Muscle layer of duodenum (tissue), 2 donors: Measurements from ENCODE around the gene HLCS.

Source experiments
- H3K27ac ChIP-seq: one replicate; pipeline ENCODE4 v1.7.0; 2013; ENCODE audit warnings: mild to moderate bottlenecking, low read length
- H3K27me3 ChIP-seq: one replicate; pipeline ENCODE4 v1.7.0; 2013; ENCODE audit warnings: low read depth, mild to moderate bottlenecking, control low read depth, low read length
- H3K36me3 ChIP-seq, 2 donors: one replicate each; pipeline ENCODE4 v1.7.0; 2013; ENCODE audit warnings: low read length in 2 of 2, control low read depth in 1 of 2, mild to moderate bottlenecking in 1 of 2; ENCODE audit not compliant: insufficient read depth in 2 of 2, control insufficient read depth in 1 of 2
- H3K4me1 ChIP-seq, 2 donors: one replicate each; pipeline ENCODE4 v1.7.0; 2013; ENCODE audit warnings: low read length in 2 of 2, mild to moderate bottlenecking in 2 of 2, control low read depth in 1 of 2, moderate library complexity in 1 of 2; ENCODE audit not compliant: insufficient read depth in 2 of 2, control insufficient read depth in 1 of 2
- H3K4me3 ChIP-seq, 2 donors: one replicate each; pipeline ENCODE4 v1.7.0; 2013; ENCODE audit warnings: low read length in 2 of 2, low read depth in 1 of 2, mild to moderate bottlenecking in 1 of 2
- H3K9me3 ChIP-seq, 2 donors: one replicate each; pipeline ENCODE4 v1.7.0; 2013; ENCODE audit warnings: low read length in 2 of 2, control low read depth in 1 of 2, mild to moderate bottlenecking in 1 of 2; ENCODE audit not compliant: control insufficient read depth in 1 of 2
- donor health status: healthy.

Gene HLCS

DNA sequence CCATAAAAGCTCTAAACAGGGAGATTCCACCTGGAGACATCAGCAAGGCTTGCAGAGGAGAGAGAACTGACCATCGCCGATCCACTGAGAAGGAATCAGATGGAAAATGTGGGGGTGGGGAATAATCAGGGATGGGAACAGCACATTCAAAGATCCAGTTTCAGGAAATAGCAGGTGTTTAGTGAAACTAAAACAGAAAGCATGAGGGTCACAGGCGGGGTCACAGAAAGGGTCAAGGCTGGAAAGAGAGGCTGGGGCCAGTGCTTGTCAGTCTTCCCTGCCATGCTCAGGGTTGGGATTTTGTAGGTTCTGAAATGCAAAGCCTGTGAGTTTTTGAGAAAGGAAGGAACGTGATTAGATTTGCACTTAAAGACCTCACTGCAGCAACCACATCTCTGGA, 103.2 kb downstream of the HLCS start:
- Histone ChIP-seq H3K9me3 (no peaks in the 10 kb centered on the region), H3K4me3 (no peak overlapping the region), H3K36me3 (no peaks in the 10 kb centered on the region), H3K27ac (no peak overlapping the region), H3K4me1 (peaks cover 8 to 11% of the 10 kb centered on the region in 2 donors), H3K27me3 (no peaks in the 10 kb centered on the region)

DNA sequence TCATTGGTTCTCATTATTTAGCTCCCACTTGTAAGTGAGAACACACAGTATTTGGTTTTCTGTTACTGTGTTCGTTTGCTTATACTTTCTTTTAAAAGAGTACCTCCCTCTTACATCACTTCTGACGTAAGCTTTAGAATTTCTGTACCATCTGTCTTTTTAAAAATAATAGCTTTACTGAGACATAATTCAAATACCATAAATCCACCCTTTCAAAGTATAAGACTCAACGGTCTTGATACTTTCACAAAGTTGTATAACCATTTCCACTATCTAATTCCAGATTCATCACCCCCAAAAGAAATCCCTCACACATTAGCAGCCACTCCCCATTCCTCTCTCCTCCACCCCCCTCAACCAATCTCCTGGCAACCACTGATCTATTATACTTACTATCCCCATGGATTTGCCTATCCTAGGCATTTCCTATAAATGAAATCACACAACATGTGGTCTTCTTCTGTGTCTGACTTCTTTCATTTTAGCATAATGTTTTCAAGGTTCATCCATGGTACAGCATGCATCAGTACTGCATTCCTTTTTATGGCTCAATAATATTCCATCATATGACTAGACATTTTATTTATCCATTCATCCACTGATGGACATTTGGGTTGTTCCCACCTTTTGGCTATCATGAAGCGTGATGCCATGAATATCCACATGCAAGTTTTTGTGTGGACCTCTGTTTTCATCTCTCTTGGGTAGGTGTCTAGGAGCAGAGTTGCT, 104.7 kb downstream of the HLCS start:
- Histone ChIP-seq H3K27ac (no peak overlapping the region), H3K9me3 (no peaks in the 10 kb centered on the region), H3K4me1 (peaks cover 8 to 11% of the 10 kb centered on the region in 2 donors), H3K27me3 (no peaks in the 10 kb centered on the region), H3K36me3 (no peaks in the 10 kb centered on the region), H3K4me3 (no peak overlapping the region)

DNA sequence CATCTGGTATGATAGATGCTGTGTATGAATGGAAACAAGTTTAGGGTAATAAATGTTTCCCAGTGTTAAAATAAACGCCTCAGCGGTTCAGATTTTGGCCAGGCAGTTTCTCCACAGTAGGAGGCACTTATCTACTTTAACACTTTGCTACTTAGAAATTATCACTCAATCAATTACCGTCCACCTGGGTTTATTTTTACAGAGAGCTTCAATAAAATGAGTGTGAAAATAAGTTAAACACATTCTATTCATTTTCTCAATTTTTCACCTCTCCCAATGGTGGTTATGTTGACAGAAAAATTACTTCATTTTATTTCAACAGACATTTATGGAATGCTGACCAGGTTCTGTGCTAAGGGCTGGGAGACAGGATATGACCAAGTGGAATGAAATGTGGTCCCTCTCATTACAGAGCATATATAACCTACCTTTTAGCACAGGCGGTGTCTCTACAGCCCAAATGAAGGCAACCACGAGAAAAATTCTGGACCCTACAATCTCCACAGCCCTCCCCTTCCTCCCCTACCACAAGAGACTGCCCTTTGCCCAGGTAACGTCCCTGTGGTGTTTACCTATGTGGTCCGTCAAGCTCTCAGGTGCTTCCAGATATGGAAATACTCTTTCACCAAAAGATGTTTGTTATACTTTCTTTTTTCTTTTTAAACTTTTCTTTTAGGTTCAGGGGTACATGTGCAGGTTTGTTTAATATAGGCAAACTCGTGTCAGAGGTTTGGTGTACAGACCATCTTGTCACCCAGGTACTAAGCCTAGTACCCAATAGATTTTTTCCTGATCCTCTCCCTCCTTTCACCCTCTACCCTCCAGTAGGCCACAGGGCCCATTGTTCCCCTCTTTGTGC, 105.5 kb downstream of the HLCS start:
- Histone ChIP-seq H3K9me3 (no peaks in the 10 kb centered on the region), H3K4me1 (peaks cover 8 to 11% of the 10 kb centered on the region in 2 donors), H3K27me3 (no peaks in the 10 kb centered on the region), H3K27ac (no peak overlapping the region), H3K4me3 (no peak overlapping the region), H3K36me3 (no peaks in the 10 kb centered on the region)

DNA sequence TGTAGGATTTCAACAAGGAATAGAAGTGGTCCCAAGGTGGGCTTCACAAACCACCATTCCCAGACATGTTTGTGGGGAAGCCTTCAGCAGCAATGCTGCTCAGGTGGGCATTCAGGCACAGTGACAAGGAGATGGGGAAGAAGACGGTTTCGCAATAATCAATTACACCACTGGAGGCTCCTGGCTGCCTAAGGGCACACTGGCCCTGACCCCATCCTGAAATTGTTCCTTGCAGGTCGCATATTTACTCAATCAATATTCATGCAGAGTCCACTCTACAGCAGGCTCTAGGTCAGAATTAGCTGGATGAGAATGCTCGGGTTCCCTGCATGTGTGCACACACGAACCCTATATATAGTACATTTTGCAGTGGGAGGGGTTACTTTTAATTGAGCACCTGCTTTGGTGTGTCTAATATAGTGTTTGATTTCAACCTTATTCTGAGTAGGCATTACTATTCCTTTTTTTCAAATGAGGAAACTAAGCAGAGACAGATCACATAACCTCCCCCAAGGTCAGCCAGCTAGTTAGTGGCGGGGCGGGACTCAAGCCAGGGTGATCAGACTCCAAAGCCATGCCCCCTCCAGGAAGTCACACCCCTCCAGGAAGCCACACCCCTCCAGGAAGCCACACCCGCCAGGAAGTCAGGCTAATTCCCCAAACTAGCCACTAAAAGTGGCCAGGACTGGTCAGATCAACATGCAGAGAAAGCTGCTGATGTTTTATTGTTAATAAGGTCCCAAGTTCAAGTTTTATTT, 106.5 kb downstream of the HLCS start:
- no peak overlapping the region for H3K27ac ChIP-seq
- peaks cover 8 to 11% of the 10 kb centered on the region in 2 donors for H3K4me1 ChIP-seq
- no peaks in the 10 kb centered on the region for H3K27me3 ChIP-seq
- no peaks in the 10 kb centered on the region for H3K9me3 ChIP-seq
- H3K36me3 ChIP-seq = no peaks in the 10 kb centered on the region
- no peak overlapping the region for H3K4me3 ChIP-seq

DNA sequence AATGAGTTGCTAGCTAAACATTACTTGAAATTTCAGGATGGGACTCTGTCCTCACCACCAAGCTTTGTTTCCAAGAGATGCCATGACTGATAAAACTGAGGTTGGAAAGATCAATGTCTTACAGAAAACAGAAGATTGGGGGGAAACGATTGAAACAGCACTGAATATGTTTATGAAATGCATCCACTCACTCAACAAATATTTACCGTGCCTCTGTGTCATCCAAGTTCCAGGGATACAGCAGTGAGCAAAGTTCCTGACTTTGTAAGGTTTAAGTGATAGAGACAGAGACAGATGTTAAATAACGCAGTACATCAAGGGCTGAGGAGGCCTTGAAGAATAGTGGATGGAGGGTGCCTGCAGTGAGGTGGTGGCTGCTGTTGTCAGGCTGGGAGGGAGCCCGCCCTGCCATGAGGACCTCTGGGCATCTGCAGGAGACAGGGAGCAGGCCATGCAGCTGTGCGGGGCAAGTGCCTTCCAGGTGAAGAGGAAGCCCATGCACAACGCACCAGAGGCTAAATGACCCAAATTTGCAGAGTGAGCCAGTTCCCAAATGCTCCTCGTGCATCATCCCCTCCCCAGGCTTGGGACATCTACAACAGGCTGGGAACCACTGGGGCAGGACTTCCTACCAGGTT, 108.0 kb downstream of the HLCS start:
- no peaks in the 10 kb centered on the region for H3K36me3 ChIP-seq
- no peak overlapping the region for H3K4me3 ChIP-seq
- no peaks in the 10 kb centered on the region for H3K9me3 ChIP-seq
- H3K4me1 ChIP-seq = peaks cover 8 to 11% of the 10 kb centered on the region in 2 donors
- no peaks in the 10 kb centered on the region for H3K27me3 ChIP-seq
- H3K27ac ChIP-seq = no peak overlapping the region

DNA sequence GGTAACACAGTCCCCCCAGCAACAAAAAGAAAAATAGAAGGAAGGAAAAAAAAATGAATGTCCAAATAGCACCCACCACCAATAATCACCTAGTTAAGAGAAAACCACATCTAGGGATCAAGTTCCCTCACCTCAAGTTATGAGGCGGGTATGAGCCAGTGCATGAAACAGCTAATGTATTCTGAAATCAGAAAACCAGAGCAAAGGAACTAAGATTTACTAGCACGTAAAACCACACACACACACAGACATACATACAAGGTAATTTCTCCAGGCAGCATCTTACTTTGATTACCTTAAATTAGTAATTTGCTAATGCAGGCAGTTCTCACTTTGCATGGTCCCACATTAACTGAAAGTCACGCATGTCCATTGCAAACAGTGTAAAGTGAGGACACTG, 109.8 kb downstream of the HLCS start:
- H3K27ac ChIP-seq = no peak overlapping the region
- peaks cover 8 to 11% of the 10 kb centered on the region in 2 donors for H3K4me1 ChIP-seq
- no peaks in the 10 kb centered on the region for H3K9me3 ChIP-seq
- no peaks in the 10 kb centered on the region for H3K27me3 ChIP-seq
- no peaks in the 10 kb centered on the region for H3K36me3 ChIP-seq
- H3K4me3 ChIP-seq = no peak overlapping the region

DNA sequence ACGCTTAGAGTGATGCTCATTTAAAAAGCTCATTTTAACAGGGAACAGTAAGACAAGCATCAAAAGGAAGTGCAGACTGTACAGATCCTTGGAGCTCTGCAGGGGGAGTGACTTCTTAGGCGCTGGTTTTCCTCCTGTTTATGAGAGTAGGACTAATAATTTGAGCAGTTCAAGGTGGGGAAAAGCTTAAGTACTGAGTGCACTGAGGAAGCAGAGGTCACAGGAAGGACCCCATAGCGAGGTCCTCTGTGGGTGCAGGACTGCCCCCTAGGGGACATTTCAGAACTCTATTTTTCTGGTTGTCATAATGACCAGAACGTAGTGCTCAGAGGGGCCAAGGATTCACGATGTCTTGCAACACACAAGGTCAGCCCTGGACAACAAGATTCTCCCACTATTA, 112.1 kb downstream of the HLCS start:
- Histone ChIP-seq H3K4me1 (no peaks in the 10 kb centered on the region), H3K4me3 (no peak overlapping the region), H3K27me3 (no peaks in the 10 kb centered on the region), H3K27ac (no peak overlapping the region), H3K36me3 (no peaks in the 10 kb centered on the region), H3K9me3 (no peaks in the 10 kb centered on the region)

DNA sequence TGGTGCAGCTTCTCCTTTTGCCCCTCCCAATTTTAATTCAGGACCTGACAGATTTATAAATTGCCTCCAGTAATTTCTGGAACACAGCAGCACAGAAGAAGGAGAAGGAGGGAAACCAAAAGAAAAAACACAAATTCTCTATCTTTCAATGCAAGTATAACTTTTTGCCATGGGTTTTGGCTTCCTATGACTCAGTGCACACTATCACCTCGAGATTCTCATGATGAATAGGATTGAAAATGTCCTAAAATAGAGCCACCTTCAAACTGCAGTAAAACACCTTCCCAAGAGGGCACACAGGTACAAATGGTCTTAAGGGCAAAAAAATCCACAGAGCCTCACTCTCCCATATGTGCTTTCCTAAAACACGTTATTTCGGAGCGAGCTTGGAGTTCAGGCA, 113.6 kb downstream of the HLCS start:
- Histone ChIP-seq H3K27me3 (no peaks in the 10 kb centered on the region), H3K4me3 (no peak overlapping the region), H3K36me3 (no peaks in the 10 kb centered on the region), H3K27ac (no peak overlapping the region), H3K9me3 (no peaks in the 10 kb centered on the region), H3K4me1 (no peaks in the 10 kb centered on the region)

DNA sequence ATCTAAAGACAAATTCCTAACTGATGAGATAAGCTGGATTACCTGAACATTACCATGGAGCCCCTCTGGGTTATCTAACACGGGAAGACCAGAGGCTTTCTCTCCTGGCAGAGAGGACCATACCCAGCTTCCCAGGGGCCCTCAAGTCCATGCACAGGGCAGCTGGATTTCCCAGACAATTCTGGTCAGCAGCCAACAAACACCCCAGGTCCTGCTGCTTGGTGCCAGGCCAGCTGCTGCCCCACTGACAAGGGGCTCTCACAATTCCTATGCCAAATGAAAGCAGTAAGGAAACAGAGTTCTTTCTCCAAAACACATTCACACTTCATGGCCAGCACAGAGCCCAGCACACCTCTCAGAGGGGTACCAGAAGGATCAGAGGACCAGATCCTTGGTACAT, 114.2 kb downstream of the HLCS start:
- no peaks in the 10 kb centered on the region for H3K9me3 ChIP-seq
- H3K4me1 ChIP-seq = no peaks in the 10 kb centered on the region
- H3K36me3 ChIP-seq = no peaks in the 10 kb centered on the region
- no peaks in the 10 kb centered on the region for H3K27me3 ChIP-seq
- no peak overlapping the region for H3K4me3 ChIP-seq
- no peak overlapping the region for H3K27ac ChIP-seq

DNA sequence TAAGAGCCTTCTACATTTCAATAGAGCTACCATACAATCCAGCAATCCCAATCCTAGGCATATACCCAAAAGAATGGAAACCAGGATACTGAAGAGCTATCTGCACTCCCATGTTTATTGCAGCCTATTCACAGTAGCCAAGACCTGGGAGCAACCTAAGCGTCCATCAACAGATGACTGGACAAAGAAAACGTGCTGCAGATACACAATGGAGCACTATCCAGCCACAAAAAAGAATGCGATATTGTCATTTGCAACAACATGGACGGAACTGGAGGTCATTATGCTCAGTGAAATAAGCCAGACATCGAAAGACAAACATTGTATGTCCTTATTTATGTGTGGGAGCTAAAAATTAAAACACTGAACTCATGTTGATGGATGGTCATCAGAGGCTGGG, 115.3 kb downstream of the HLCS start:
- peaks cover 0 to 7% of the 10 kb centered on the region in 2 donors for H3K4me1 ChIP-seq
- no peaks in the 10 kb centered on the region for H3K9me3 ChIP-seq
- no peaks in the 10 kb centered on the region for H3K27me3 ChIP-seq
- H3K27ac ChIP-seq = no peak overlapping the region
- H3K4me3 ChIP-seq = no peak overlapping the region
- no peaks in the 10 kb centered on the region for H3K36me3 ChIP-seq

DNA sequence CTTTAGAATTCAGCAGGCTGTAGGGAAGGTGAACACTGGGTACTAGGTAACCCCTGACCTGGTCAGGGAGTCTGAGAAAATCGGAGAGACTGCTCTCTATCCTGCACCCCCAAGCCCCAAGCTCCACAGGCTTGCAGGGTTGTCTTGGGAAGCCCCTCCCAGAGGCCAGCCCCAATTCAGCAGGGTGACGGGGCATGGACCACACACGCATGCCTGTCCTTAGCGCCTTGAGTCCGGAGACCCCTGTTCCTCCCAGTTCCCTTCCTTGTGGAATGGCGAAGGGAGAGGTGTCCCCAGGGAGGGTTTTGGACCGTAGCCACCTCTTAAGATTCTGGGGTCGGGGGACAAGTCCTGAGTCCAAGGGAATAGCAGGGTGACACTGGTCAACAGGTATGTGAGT, 116.1 kb downstream of the HLCS start:
- Histone ChIP-seq H3K27me3 (no peaks in the 10 kb centered on the region), H3K9me3 (no peaks in the 10 kb centered on the region), H3K27ac (no peak overlapping the region), H3K4me3 (no peak overlapping the region), H3K36me3 (no peaks in the 10 kb centered on the region), H3K4me1 (peaks cover 0 to 7% of the 10 kb centered on the region in 2 donors)
